BE2C (cell line): Measurements from ENCODE around the gene ATOH8.

ENCODE experiments used
- DNase-seq: peaks from one replicate; pipeline ENCODE4 v3.0.0-alpha.2; 2020
- H3K27me3 ChIP-seq: fragments of 250-450 bp; sonication (Bioruptor Pico); 2 replicates; pipeline ENCODE4 v1.5.1; 2020; ENCODE audit warnings: mild to moderate bottlenecking
- H3K36me3 ChIP-seq: fragments of 250-450 bp; sonication (Bioruptor Pico); 2 replicates; pipeline ENCODE4 v1.5.1; 2020; ENCODE audit warnings: mild to moderate bottlenecking
- H3K4me1 ChIP-seq: fragments of 250-450 bp; sonication (Bioruptor Pico); 2 replicates; pipeline ENCODE4 v1.5.1; 2020
- H3K4me3 ChIP-seq: 2 replicates; pipeline ENCODE4 v1.5.1; 2011; ENCODE audit warnings: low read depth, low read length
- H3K9me3 ChIP-seq: fragments of 250-450 bp; sonication (Bioruptor Pico); 2 replicates; pipeline ENCODE4 v1.5.1; 2020
- CTCF ChIP-seq: IDR thresholded peaks from 2 replicates; pipeline ENCODE4 v1.5.1; 2012; ENCODE audit warnings: mild to moderate bottlenecking, low read depth, low read length

Gene ATOH8

GRCh38 chr2:85796341-85797262 lies 42.8 kb downstream of the ATOH8 start:
- H3K9me3 ChIP-seq = no peaks in the 10 kb centered on the region

GRCh38 chr2:85797263-85797660 lies 43.5 kb downstream of the ATOH8 start:
- H3K4me1 ChIP-seq = peaks cover 7% of the 10 kb centered on the region
- no peak for TF ChIP-seq CTCF
- H3K9me3 ChIP-seq = no peaks in the 10 kb centered on the region
- H3K27me3 ChIP-seq = no peaks in the 10 kb centered on the region
- H3K4me3 ChIP-seq = no peak overlapping the region
- no peaks in the 10 kb centered on the region for H3K36me3 ChIP-seq
- no peak for DNase-seq

More at GRCh38 chr2:85796341-85797262, 42.8 kb downstream of the ATOH8 start:
- no peak for TF ChIP-seq CTCF
- Histone ChIP-seq H3K27me3 (no peaks in the 10 kb centered on the region), H3K4me1 (peaks cover 7% of the 10 kb centered on the region), H3K36me3 (no peaks in the 10 kb centered on the region), H3K4me3 (no peak overlapping the region)
- no peak for DNase-seq

- DNase-seq = peak; percentile 47
- TF ChIP-seq CTCF = peak; percentile 65
- no peaks in the 10 kb centered on the region for H3K27me3 ChIP-seq
Observed at GRCh38 chr2:85797921-85798320, 44.1 kb downstream of the ATOH8 start.

GRCh38 chr2:85799215-85799956 lies 45.6 kb downstream of the ATOH8 start:
- peak; percentile 28 for DNase-seq

More at GRCh38 chr2:85797921-85798320, 44.1 kb downstream of the ATOH8 start:
- Histone ChIP-seq H3K4me1 (peaks cover 7% of the 10 kb centered on the region), H3K4me3 (no peak overlapping the region), H3K9me3 (no peaks in the 10 kb centered on the region), H3K36me3 (no peaks in the 10 kb centered on the region)

GRCh38 chr2:85800586-85800985 lies 46.8 kb downstream of the ATOH8 start:
- no peak for DNase-seq
- Histone ChIP-seq H3K36me3 (no peaks in the 10 kb centered on the region), H3K27me3 (no peaks in the 10 kb centered on the region), H3K4me1 (no peaks in the 10 kb centered on the region), H3K4me3 (no peak overlapping the region), H3K9me3 (no peaks in the 10 kb centered on the region)
- no peak for TF ChIP-seq CTCF

More at GRCh38 chr2:85799215-85799956, 45.6 kb downstream of the ATOH8 start:
- Histone ChIP-seq H3K4me1 (peaks cover 2% of the 10 kb centered on the region), H3K4me3 (no peak overlapping the region), H3K9me3 (no peaks in the 10 kb centered on the region), H3K36me3 (no peaks in the 10 kb centered on the region), H3K27me3 (no peaks in the 10 kb centered on the region)
- TF ChIP-seq CTCF = no peak
